ENCODE measurements around the gene MB. TPM values are rescaled to one million over a fixed set of nuclear protein-coding genes. Genes with fewer than 3 reads are reported as not detected.
"Not testable (repeated sequence)": the region's sequence is repeated elsewhere in the genome, so short reads cannot be mapped to it uniquely, and the experiment has no call there.

Gene MB
- not detected for total RNA-seq

- no peak for DNase-seq
Measured at GRCh38 chr22:35617137-35617755, at the start of gene MB. Gene MB (minus strand): TSS chr22:35617329. CDS start chr22:35617257, 72 bp downstream.

- not testable (repeated sequence) for DNase-seq
Measured at GRCh38 chr22:35666699-35667098, 49.6 kb upstream of the MB start.

DNA sequence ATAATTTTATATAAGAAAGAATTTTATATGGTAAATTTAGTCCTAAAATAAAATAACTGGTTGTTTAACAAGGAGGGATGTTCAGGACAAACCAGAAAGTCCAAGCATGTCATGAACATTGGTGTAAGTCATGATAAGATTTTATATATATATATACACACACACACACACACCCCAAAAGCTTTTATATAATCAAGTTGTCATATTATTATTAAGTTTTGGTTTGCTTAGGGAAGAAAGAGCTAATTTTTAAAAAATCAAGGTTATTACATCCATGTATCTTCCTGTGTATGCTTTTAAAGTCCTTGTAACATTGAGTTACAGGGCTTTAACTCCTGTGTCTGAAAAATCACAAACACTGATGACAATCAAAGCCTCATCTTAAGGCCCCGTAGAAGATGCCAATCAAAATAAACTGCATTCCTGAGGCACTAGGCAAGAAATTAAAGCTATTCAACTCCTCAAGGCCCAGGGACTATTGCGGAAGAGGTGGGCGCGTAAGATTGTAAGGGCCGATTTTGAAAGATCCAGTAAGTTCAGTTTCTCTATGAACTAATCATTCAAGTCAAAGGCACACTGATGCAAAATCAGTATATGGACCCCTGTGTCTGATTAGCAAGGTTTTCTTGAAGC is 47.9 kb upstream of the MB start:
- DNase-seq: no peak

DNA sequence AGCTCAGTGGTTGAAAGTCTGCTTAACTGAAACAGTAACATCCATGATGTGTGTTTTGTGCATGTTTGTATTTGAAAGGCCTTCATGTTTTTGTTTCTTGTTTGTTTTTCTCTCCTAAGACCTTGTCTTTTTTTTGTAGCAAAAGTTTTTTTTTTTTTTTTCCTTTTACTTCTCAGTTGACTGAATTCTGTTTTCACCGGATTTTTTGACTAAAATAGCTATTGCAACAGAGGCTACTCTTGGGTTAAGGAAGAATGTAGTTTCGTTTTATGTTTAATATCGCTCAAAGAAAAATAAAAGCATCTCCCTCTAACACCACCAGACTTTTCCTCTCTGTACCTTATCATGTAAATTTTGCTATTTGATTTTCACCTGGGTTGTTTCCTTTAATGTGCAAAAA is 46.2 kb upstream of the MB start:
- no peak for DNase-seq

- DNase-seq: no peak
Measured at GRCh38 chr22:35662914-35663313, 45.8 kb upstream of the MB start.

DNA sequence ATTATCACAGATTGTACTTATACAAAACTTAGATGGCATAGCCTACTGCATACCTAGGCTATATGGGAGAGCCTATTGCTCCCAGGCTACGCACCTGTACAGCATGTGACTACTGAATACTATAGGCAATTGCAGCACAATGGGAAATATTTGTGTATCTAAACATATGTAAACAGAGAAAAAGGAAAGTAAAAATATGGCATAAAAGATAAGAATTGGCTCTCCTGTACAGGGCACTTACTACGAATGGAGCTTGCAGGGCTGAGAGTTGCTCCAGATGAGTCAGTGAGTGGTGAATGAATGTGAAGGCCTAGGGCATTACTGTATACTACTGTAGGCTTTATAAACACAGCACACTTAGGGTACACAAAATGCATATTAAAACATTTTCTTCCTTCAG is 44.3 kb upstream of the MB start:
- no peak for DNase-seq

DNA sequence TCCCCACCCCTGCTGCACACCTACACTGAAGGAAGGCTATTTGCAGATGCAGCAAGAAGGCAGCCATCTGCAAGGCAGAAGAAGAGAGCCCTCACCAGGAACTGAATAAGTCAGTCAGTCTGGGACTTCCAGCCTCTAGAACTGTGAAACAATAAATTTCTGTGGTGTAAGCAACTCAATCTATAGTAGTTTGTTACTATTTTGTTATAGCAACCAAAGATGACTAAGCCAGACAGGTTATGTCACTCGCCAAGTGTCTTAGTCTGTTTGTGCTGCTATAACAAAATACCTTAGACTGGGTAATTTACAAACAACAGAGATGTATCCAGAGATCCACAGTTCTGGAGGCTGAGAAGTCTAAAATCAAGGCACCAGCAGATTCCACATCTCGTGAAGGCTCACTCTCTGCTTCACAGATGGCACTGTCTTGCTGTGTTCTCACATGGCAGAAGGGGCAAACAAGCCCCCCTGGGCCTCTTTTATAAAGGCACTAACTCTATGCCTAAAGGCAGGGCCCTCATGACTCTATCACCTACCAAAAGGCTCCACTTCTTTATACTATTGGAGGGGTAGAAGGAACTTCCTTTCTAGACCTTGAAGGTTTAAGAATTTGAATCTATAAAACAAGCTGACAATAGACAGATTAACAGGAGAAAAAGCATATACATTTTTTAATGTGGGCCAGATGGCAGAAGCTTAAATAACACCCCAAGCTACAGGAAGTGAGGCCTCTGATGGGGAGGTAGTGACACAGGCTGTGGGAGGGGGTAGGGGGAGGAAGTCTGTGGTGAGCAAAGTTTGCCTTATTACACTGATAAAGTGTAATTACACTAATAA is 43.4 kb upstream of the MB start:
- peak; percentile 65 for DNase-seq

DNA sequence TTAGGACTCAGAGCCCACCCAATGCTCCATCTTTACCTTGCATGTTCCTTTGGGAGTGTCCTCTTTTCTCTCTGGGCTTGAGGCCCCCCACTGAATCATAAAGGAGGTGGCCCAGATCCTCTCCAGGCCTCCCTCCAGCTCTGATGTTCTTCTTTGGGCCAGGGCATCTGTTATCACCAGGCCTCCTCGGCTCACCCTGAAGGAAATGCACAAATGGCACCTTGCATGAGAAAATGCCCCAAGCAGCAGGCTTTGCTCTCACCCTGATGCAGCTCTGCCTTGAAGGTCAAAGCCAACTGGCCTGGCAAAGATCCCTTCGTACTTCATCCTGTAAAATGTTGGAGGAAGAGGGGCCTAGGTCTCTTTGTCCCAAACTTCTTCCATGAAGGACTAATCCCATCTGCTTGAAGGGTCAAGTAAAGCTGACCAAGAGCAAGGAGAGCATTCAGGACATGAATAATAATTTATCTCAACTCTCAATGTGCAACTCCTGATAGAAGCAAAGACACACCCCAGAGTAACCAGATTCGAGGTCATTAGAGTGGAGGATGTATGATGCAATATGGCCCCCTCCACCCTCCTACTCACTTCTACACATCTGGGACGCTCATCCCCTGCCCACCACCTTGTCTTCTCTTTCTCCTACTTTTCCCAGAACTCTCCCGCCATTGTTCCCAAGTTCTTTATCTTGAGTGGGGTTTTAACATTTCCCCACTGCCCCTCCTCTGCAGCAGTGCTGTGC is 40.6 kb upstream of the MB start:
- no peak for DNase-seq

GRCh38 chr22:35656284-35656752 is 39.2 kb upstream of the MB start:
- DNase-seq: no peak

DNA sequence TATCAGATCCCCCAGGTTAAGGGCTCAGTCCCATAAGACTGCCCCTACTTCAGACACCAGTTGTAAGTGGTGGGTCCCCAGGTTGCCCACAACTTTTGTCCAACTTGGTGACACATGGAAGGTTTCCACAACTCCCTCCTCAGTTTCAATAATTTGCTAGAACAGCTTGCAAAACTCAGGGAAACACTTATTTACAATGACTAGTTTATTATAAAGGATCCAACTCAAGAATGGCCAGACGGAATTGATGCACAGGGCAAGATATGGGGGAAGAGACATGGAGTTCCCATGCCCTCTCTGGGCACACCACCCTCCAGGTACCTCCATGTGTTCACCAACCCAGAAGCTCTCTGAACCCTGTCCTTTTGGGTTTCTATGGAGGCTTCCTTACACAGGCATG is 36.7 kb upstream of the MB start:
- no peak for DNase-seq

DNA sequence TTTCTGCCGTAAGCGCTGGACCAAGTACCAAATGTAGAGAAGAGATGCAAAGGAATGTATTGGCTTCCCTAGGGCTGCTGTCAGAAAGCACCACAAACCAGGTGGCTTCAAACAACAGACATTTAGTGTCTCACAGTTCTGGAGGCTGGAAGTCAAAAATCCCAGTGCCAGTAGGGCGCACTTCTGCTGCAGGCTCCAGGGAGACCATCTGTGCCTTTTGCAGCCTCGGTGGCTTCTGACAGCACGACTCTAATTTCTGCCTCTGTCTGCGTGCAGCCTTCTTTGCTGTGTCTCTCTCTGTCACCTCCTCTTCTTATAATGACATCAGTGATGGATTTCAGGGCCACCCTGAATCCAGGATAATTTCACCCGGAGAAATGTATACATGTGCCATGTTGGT is 34.0 kb upstream of the MB start:
- no peak for DNase-seq

DNA sequence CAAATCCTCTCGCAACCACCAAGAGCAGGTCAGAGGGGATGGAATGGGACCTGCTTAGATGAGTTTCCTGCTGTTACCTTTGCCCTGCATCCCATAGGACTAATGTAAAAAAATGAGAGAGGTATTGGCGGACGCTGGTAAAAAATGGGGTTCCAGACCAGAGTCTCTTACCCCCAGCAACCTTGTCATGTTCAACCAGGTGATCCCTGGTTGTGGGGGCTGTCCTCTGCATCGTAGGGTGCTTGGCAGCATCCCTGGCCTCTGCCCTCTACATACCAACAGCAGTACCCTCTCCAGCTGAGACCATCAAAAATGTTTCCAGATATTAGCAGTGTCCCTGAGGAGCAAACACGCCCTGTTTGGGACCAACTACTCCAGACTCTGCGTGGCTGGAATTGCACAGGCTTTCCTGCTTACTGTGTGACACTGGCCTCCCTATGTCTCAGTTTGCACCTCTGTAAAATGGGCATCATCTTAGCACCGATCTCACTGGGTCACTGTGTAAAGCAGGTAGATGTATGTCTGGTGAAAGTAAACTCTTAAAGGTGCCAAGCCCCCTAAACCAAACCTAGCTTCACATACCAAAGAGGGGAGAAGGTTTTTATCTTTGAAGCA is 32.6 kb upstream of the MB start:
- DNase-seq: no peak

DNA sequence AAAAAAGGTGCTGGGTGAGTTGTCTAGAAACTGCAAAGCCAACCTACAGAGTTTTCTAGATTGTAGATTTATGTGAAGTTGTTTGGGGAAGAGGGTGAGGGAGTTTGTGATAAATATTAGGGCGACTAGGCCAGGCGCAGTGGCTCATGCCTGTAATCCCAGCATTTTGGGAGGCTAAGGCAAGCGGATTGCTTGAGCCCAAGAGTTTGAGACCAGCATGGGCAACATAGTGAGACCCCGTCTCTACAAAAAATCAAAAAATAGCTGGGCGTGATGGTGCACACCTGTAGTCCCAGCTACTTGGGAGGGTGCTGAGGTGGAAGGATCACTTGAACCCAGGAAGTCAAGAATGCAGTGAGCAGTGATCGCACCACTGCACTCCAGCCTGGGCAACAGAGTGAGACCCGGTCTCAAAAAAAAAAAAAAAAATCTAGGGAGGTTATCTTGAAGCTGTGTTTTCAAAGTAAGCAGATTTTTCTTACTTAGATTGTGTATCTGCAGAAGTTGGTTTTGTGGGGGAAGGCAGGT is 32.0 kb upstream of the MB start:
- DNase-seq: no peak

GRCh38 chr22:35648066-35649025 is 31.2 kb upstream of the MB start, which contains the start of gene APOL6:
Gene APOL6 (plus strand): TSS chr22:35648446. CDS start chr22:35656426, 7,980 bp downstream.
- peak; percentile 52 for DNase-seq

DNA sequence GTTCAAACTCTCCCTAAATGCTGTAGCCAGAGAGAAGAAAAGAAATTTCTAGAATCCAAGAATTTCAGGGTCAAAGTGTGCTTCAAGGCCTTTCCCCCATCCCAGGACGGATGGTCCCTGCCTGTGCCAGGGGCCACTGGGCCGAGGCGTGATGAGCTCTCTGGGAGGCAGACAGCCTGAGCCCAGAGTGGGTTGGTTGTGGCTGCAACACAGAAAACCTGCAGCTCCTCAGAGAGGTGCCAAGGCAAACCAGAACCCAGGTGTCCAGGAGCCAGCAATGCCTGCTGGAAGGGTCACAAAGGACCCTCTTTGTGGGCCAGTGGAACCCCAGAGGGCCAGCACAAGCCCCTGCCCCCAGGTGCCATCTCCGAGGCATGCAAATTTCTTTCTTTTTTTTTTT is 28.5 kb upstream of the MB start:
- no peak for DNase-seq

DNA sequence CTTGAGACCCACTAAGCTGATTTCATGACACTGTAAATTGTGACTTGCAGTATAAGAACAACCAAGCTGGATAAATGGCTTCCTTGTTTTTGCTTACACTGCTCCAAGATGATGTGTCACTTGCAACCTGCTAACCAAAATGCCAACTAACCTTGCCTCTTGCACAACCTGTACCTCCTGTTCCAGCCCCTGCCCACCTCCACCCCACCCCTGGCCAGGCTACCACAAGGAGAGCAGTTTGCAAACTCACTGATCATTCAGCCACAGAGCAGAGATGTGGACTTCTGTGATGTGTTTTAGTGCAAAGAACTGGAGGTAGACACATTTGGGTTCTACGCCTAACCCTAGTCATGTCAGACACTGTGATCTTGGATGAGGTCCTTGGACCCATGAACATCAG is 26.9 kb upstream of the MB start:
- no peak for DNase-seq

DNA sequence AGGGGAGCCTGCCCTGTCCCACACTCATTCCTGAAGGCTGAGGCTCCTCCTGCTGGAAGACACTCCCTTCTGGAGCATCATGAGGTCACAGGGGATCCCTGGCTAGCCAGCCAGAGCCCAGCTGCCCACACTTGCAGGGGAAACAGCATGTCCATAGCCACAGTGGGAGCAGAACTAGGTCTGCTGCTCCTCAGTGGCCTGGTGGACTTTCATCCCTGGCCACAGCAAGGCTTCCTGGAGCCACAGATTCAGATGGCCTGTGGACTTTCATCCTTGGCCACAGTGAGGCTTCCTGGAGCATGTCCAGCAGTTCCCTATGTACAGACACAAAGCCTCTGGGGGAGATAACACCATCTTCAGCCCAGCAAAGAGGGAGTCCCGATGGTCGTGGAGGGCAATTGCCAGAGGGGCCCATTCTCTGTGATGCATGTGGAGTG is 25.2 kb upstream of the MB start:
- no peak for DNase-seq

GRCh38 chr22:35641494-35642120 is 24.5 kb upstream of the MB start:
- no peak for DNase-seq

DNA sequence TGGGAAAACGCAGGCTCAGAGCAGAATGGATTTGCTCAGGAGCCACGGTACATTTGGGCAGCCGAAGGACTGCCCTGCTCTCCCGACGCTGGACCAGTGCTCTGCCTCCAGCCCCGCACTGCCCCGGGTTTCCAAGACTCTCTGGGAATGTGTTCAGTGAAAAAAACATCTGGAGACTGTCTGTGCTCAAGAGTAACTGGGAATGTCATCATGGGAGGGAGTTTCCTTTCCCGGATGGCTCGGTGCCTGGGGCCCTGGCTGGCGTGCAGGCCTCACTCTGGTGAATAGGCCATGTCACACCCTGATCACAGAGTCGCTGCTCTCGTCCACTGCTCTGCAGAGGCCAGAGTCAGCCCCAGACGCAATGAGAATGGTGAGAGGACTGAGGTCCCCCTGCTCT is 21.3 kb upstream of the MB start:
- DNase-seq: no peak

DNA sequence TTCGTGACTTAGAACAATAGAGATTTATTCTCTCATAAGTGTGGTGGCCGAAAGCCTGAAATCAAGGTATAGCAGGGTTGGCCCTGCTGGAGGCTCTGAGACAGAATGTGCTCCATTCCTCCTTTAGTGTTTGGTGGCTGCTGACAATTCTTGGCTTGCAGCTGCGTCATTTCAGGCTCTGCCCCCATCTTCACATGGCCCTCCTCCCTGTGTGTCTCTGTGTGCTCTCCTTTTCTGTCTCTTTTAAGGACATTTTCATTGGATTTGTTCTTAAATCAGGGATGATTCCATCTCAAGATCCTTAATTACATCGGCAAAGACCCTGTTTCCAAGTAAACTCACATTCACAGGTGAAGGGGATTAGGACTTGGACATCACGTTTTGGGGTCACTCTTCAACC is 20.9 kb upstream of the MB start:
- DNase-seq: no peak

GRCh38 chr22:35637254-35637653 is 20.1 kb upstream of the MB start:
- no peak for DNase-seq
